Keratinocyte (primary cell): ENCODE measurements around the gene ABCB11.

Experiments used
- EZH2 ChIP-seq: IDR thresholded peaks from one replicate; pipeline ENCODE4 v1.6.1; 2012; ENCODE audit warnings: inconsistent platforms, mild to moderate bottlenecking, low read length, moderate library complexity
- TF ChIP-seq, protein P1 (sequence below), 3 experiments: IDR thresholded peaks in 1 of 3; conservative IDR thresholded peaks in 1 of 3; optimal IDR thresholded peaks in 1 of 3; 2 replicates in 2 of 3; 3 replicates in 1 of 3; pipeline versions ENCODE3 to v1.5.1; 2011; ENCODE audit warnings: low read length in 3 of 3, mild to moderate bottlenecking in 3 of 3, moderate library complexity in 2 of 3, control low read depth in 1 of 3, inconsistent platforms in 1 of 3; ENCODE audit not compliant: insufficient read depth in 2 of 3; ENCODE audit errors: extremely low read depth in 1 of 3

DNA sequence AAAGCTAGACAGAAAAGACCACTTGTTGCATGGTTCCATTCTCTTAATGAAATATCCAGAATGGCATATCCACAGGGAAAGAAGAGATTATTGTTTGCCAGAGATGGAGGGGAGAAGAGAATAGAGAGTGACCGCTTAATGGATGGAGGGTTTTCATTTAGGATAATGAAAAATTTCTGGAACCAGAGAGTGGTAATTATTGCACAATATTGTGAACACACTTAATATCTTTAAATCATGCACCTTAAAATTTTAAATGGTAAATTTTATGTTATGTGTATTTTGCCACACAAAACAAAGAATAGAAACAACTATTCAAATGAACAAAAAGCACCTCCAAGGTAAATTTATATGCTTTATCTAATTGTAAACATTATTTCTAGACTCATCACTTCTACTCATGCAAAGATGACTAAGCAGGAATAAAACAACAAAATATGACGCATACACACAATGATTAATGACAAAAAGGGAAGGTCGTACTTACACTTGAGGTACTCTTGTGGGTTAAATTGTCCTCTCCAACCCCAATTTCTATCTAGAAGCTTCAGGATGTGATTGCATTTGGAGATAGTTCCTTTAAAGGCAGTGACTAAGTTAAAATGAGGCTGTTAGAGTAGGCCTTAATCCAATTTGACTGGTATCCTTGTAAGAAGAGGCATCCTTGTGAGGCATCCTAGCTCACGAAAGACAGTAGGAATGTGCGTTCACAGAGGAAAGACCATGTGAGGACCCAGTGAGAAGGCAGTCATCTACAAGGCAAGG, 19.5 kb upstream of the ABCB11 start:
- TF ChIP-seq, protein P1, sequence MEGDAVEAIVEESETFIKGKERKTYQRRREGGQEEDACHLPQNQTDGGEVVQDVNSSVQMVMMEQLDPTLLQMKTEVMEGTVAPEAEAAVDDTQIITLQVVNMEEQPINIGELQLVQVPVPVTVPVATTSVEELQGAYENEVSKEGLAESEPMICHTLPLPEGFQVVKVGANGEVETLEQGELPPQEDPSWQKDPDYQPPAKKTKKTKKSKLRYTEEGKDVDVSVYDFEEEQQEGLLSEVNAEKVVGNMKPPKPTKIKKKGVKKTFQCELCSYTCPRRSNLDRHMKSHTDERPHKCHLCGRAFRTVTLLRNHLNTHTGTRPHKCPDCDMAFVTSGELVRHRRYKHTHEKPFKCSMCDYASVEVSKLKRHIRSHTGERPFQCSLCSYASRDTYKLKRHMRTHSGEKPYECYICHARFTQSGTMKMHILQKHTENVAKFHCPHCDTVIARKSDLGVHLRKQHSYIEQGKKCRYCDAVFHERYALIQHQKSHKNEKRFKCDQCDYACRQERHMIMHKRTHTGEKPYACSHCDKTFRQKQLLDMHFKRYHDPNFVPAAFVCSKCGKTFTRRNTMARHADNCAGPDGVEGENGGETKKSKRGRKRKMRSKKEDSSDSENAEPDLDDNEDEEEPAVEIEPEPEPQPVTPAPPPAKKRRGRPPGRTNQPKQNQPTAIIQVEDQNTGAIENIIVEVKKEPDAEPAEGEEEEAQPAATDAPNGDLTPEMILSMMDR (optimal IDR thresholded peaks at IDR 0.05 in 1 of 3, IDR thresholded peaks at IDR 0.05 in 1 of 3, conservative IDR thresholded peaks at IDR 0.05 in 1 of 3; ENCODE audit: extremely low read depth in 1 of 3, insufficient read depth in 2 of 3, low read length in 3 of 3): no peak
- TF ChIP-seq EZH2: no peak
